HepG2 (cell line): ENCODE results near the gene TYMP. TPM values are rescaled to one million over a fixed set of nuclear protein-coding genes. Genes with fewer than 3 reads are reported as not detected.

ENCODE experiments used
- AHDC1 ChIP-seq: sonication (generic); formaldehyde crosslinking; IDR thresholded peaks from 2 replicates; pipeline ENCODE4 v1.5.1; 2020; ENCODE audit warnings: mild to moderate bottlenecking, missing genetic modification reagents, borderline replicate concordance
- BCL6 ChIP-seq: IDR thresholded peaks from 2 replicates; pipeline ENCODE4 v1.6.1; 2016; ENCODE audit warnings: missing genetic modification reagents, missing compliant biosample characterization
- CEBPB ChIP-seq: IDR thresholded peaks from 2 replicates; pipeline ENCODE4 v1.6.1; 2011; ENCODE audit warnings: low read depth, low read length, improper control_type of control experiment, borderline replicate concordance
- ELF1 ChIP-seq: sonication (generic); formaldehyde crosslinking; IDR thresholded peaks from 2 replicates; pipeline ENCODE4 v1.4.0; 2020; ENCODE audit warnings: missing genetic modification reagents
- KDM6A ChIP-seq: IDR thresholded peaks from 2 replicates; pipeline ENCODE4 v1.6.1; 2016; ENCODE audit warnings: low read depth
- KLF12 ChIP-seq: sonication (generic); formaldehyde crosslinking; IDR thresholded peaks from 2 replicates; pipeline ENCODE4 v1.4.0; 2020; ENCODE audit warnings: missing genetic modification reagents, borderline replicate concordance
- NFKB2 ChIP-seq: sonication (generic); formaldehyde crosslinking; IDR thresholded peaks from 2 replicates; pipeline ENCODE4 v1.4.0; 2020; ENCODE audit warnings: missing genetic modification reagents, borderline replicate concordance
- NFYB ChIP-seq: sonication (generic); formaldehyde crosslinking; IDR thresholded peaks from 2 replicates; pipeline ENCODE4 v1.4.0; 2020; ENCODE audit warnings: missing genetic modification reagents
- PBX3 ChIP-seq: sonication (generic); formaldehyde crosslinking; IDR thresholded peaks from 2 replicates; pipeline ENCODE4 v1.8.1; 2023; ENCODE audit warnings: missing genetic modification reagents, inconsistent platforms, borderline replicate concordance
- SKI ChIP-seq: fragments of 450-650 bp; IDR thresholded peaks from one replicate; pipeline ENCODE4 v1.6.1; 2018; ENCODE audit warnings: mild to moderate bottlenecking; ENCODE audit not compliant: partially characterized antibody
- SRSF9 ChIP-seq: fragments of 200-400 bp; formaldehyde crosslinking; IDR thresholded peaks from 2 replicates; pipeline ENCODE4 v1.6.1; 2018; ENCODE audit warnings: borderline replicate concordance, mild to moderate bottlenecking, low read depth, low read length; ENCODE audit not compliant: insufficient read depth, poor library complexity, severe bottlenecking
- TAF1 ChIP-seq: sonication (generic); formaldehyde crosslinking; IDR thresholded peaks from 2 replicates; pipeline ENCODE4 v1.4.0; 2020; ENCODE audit warnings: missing genetic modification reagents
- THAP11 ChIP-seq: IDR thresholded peaks from 2 replicates; pipeline ENCODE4 v1.6.1; 2016; ENCODE audit warnings: missing biosample characterization, missing genetic modification reagents
- ZBTB26 ChIP-seq: IDR thresholded peaks from 2 replicates; pipeline ENCODE4 v1.6.1; 2016; ENCODE audit warnings: missing compliant biosample characterization, missing genetic modification reagents, borderline replicate concordance
- ZBTB38 ChIP-seq: sonication (generic); formaldehyde crosslinking; IDR thresholded peaks from 2 replicates; pipeline ENCODE4 v1.5.1; 2020; ENCODE audit warnings: mild to moderate bottlenecking, missing genetic modification reagents
- ZNF589 ChIP-seq: sonication (generic); formaldehyde crosslinking; conservative IDR thresholded peaks from 2 replicates; pipeline ENCODE4 v1.8.0; 2022; ENCODE audit warnings: mild to moderate bottlenecking, moderate library complexity, missing genetic modification reagents
- ZNF598 ChIP-seq: sonication (generic); formaldehyde crosslinking; IDR thresholded peaks from 2 replicates; pipeline ENCODE4 v1.5.1; 2020; ENCODE audit warnings: mild to moderate bottlenecking, missing genetic modification reagents, borderline replicate concordance
- ZNF816 ChIP-seq: sonication (generic); formaldehyde crosslinking; IDR thresholded peaks from 2 replicates; pipeline ENCODE4 v1.8.0; 2022; ENCODE audit warnings: missing genetic modification reagents, mild to moderate bottlenecking, borderline replicate concordance
- polyA plus RNA-seq, 8 experiments: library from polyadenylated mRNA; depleted of rRNA in 3 of 8; stranded (reverse) in 7 of 8; unstranded in 1 of 8; fragments of >200 nt; fragmentation: Illumina TruSeq in 4 of 8; extraction: Trizol in 4 of 8; gene quantifications; 2 replicates each; pipeline versions ENCODE4 v1.2.1 to v1.2.3, GENCODE V29; 2011 to 2016; ENCODE audit warnings: low read depth in 4 of 8, missing spikeins in 1 of 8, mixed read lengths in 1 of 8; ENCODE audit not compliant: insufficient read depth in 1 of 8
- total RNA-seq, 5 experiments: library from RNA; depleted of rRNA; stranded (reverse); fragments of >200 nt; fragmentation: Illumina TruSeq; extraction: Trizol; gene quantifications; 2 replicates each; pipeline ENCODE4 v1.2.3, GENCODE V29; 2016; ENCODE audit warnings: low read depth in 1 of 5

The TYMP gene
- total and polyA plus RNA-seq, 2 of the 13 experiments (the other 11 are each of a cell fraction or from before 2014, with no cell fraction given), result 3.9 to 4.3 TPM

GRCh38 chr22:50481440-50482106 is 48.2 kb downstream of the TYMP start, which contains the start of gene ADM2 (continued):
- TF ChIP-seq BCL6 (CRISPR knock-in tag), result no peak
- TF ChIP-seq THAP11 (CRISPR knock-in tag), result no peak
- TF ChIP-seq NFYB (CRISPR knock-in tag), result no peak
- TF ChIP-seq PBX3 (CRISPR knock-in tag), result no peak
- TF ChIP-seq TAF1 (CRISPR knock-in tag), result peak; percentile 29; the same call in 1 of the 2 replicates
- peak; percentile 34; the same call in 1 of the 2 replicates for TF ChIP-seq CEBPB
- no peak for TF ChIP-seq KLF12
- no peak for TF ChIP-seq ZNF589 (CRISPR knock-in tag)
- TF ChIP-seq ZBTB38 (CRISPR knock-in tag), result no peak
- TF ChIP-seq ZNF598 (CRISPR knock-in tag), result no peak
- no peak for TF ChIP-seq SRSF9
- TF ChIP-seq ELF1 (CRISPR knock-in tag), result no peak
- no peak for TF ChIP-seq ZNF816
- no peak for TF ChIP-seq KDM6A
- TF ChIP-seq AHDC1 (CRISPR knock-in tag), result no peak
- TF ChIP-seq NFKB2 (CRISPR knock-in tag), result 0 out of 2 replicates have a peak, but pooled peaks have one; percentile 21
- TF ChIP-seq ZBTB26, result no peak
- TF ChIP-seq SKI, result no peak
